Chondrocyte (in vitro differentiated cells): ENCODE results near the gene RAD9B. TPM values are rescaled to one million over a fixed set of nuclear protein-coding genes. Genes with fewer than 3 reads are reported as not detected.

Source experiments
- DNase-seq: peaks from one replicate; pipeline ENCODE4 v3.0.0; 2021; ENCODE audit warnings: mixed read lengths, low spot score
- H3K27ac Mint-ChIP-seq: one replicate; pipeline ENCODE4 v1.8.0; 2021; ENCODE audit warnings: mild to moderate bottlenecking, moderate library complexity, mixed read lengths; ENCODE audit not compliant: unreplicated experiment
- H3K27me3 Mint-ChIP-seq: 2 replicates; pipeline ENCODE4 v1.8.0; 2021; ENCODE audit warnings: low read depth, mixed read lengths
- H3K36me3 Mint-ChIP-seq: 2 replicates; pipeline ENCODE4 v1.8.0; 2021; ENCODE audit warnings: low read depth, mixed read lengths
- H3K4me1 Mint-ChIP-seq: 2 replicates; pipeline ENCODE4 v1.8.0; 2021; ENCODE audit warnings: low read depth, mild to moderate bottlenecking, mixed read lengths
- H3K4me3 Mint-ChIP-seq: one replicate; pipeline ENCODE4 v1.8.0; 2021; ENCODE audit warnings: mild to moderate bottlenecking, moderate library complexity, mixed read lengths; ENCODE audit not compliant: unreplicated experiment
- H3K9me3 Mint-ChIP-seq: 2 replicates; pipeline ENCODE4 v1.8.0; 2021; ENCODE audit warnings: low read depth, mixed read lengths
- CTCF ChIP-seq: fragments of 200-600 bp; sonication (generic); IDR thresholded peaks from 2 replicates; pipeline ENCODE4 v1.5.0; 2021; ENCODE audit warnings: antibody characterized with exemption, mild to moderate bottlenecking, moderate library complexity
- total RNA-seq: library from RNA; stranded (reverse); gene quantifications from 3 replicates; pipeline ENCODE4 v1.2.1, GENCODE V29; 2021

Gene RAD9B
- total RNA-seq, 1 donor from 2014 or later, result 0.27 TPM

GRCh38 chr12:110531741-110532333 lies 29.7 kb downstream of the RAD9B start:
- peaks cover 8% of the 10 kb centered on the region for H3K36me3 Mint-ChIP-seq
- no peaks in the 10 kb centered on the region for H3K9me3 Mint-ChIP-seq
- H3K27ac Mint-ChIP-seq, result no peak overlapping the region
- DNase-seq, result no peak
- H3K27me3 Mint-ChIP-seq, result no peaks in the 10 kb centered on the region
- H3K4me3 Mint-ChIP-seq, result no peak overlapping the region
- TF ChIP-seq CTCF, result no peak
- H3K4me1 Mint-ChIP-seq, result peaks cover 18% of the 10 kb centered on the region

- H3K4me3 Mint-ChIP-seq, result no peak overlapping the region
- no peaks in the 10 kb centered on the region for H3K27me3 Mint-ChIP-seq
- H3K9me3 Mint-ChIP-seq, result no peaks in the 10 kb centered on the region
- no peak overlapping the region for H3K27ac Mint-ChIP-seq
- peaks cover 26% of the 10 kb centered on the region for H3K4me1 Mint-ChIP-seq
- DNase-seq, result no peak
- H3K36me3 Mint-ChIP-seq, result peaks cover 9% of the 10 kb centered on the region
- no peak for TF ChIP-seq CTCF
Observed at GRCh38 chr12:110532644-110533043, 30.5 kb downstream of the RAD9B start.

GRCh38 chr12:110533607-110534006 lies 31.5 kb downstream of the RAD9B start:
- Mint-ChIP-seq H3K27ac (no peak overlapping the region), H3K9me3 (no peaks in the 10 kb centered on the region), H3K4me1 (peaks cover 33% of the 10 kb centered on the region), H3K36me3 (peaks cover 13% of the 10 kb centered on the region), H3K27me3 (no peaks in the 10 kb centered on the region), H3K4me3 (no peak overlapping the region)
- DNase-seq, result no peak
- no peak for TF ChIP-seq CTCF

GRCh38 chr12:110534811-110535210 lies 32.7 kb downstream of the RAD9B start:
- peaks cover 45% of the 10 kb centered on the region for H3K4me1 Mint-ChIP-seq
- H3K27ac Mint-ChIP-seq, result no peak overlapping the region
- no peaks in the 10 kb centered on the region for H3K27me3 Mint-ChIP-seq
- no peak for DNase-seq
- H3K9me3 Mint-ChIP-seq, result no peaks in the 10 kb centered on the region
- TF ChIP-seq CTCF, result no peak
- H3K4me3 Mint-ChIP-seq, result no peak overlapping the region
- peaks cover 8% of the 10 kb centered on the region for H3K36me3 Mint-ChIP-seq

- Mint-ChIP-seq H3K27me3 (no peaks in the 10 kb centered on the region), H3K36me3 (peaks cover 8% of the 10 kb centered on the region), H3K4me3 (peak overlapping the region; percentile 14), H3K4me1 (peaks cover 43% of the 10 kb centered on the region), H3K27ac (peak overlapping the region; percentile 90), H3K9me3 (no peaks in the 10 kb centered on the region)
- no peak for DNase-seq
- TF ChIP-seq CTCF, result no peak
Observed at GRCh38 chr12:110536834-110537604, 34.9 kb downstream of the RAD9B start.
